Breast epithelium (tissue), 4 donors: ENCODE measurements around the gene CHL1. TPM values are rescaled to one million over a fixed set of nuclear protein-coding genes. Genes with fewer than 3 reads are reported as not detected.

Experiments
- DNase-seq, 2 donors: peaks; one replicate each; pipeline ENCODE4 v3.0.0-alpha.2; 2019; ENCODE audit warnings: low spot score in 2 of 2
- H3K27ac ChIP-seq, 2 donors: fragments of 200-600 bp; sonication (generic) in 1 of 2; one replicate each; pipeline ENCODE4 v1.5.1; 2016 to 2019; ENCODE audit warnings: mild to moderate bottlenecking in 1 of 2
- H3K27me3 ChIP-seq, 2 donors: fragments of 200-600 bp; sonication (generic) in 1 of 2; one replicate each; pipeline versions ENCODE4 v1.5.1 to v1.6.0; 2017 to 2019; ENCODE audit warnings: control low read depth in 1 of 2, mild to moderate bottlenecking in 1 of 2
- H3K36me3 ChIP-seq: fragments of 200-600 bp; one replicate; pipeline ENCODE4 v1.5.1; 2019
- H3K4me1 ChIP-seq, 2 donors: fragments of 200-600 bp; sonication (generic); one replicate each; pipeline ENCODE4 v1.5.1; 2016 to 2019; ENCODE audit warnings: control low read depth in 1 of 2
- H3K4me3 ChIP-seq, 3 donors: fragments of 200-600 bp; sonication (generic); 1 replicate in 2 of 3; 2 replicates in 1 of 3; pipeline ENCODE4 v1.5.1; 2016 to 2019; ENCODE audit warnings: mild to moderate bottlenecking in 3 of 3, moderate library complexity in 2 of 3
- H3K9me3 ChIP-seq, 2 donors: fragments of 200-600 bp; sonication (generic) in 1 of 2; one replicate each; pipeline ENCODE4 v1.5.1; 2016 to 2019; ENCODE audit warnings: control low read depth in 1 of 2
- POLR2A ChIP-seq: fragments of 450-650 bp; IDR thresholded peaks from one replicate; pipeline ENCODE4 v1.6.1; 2016; ENCODE audit warnings: antibody characterized with exemption, mild to moderate bottlenecking, moderate library complexity
- POLR2AphosphoS5 ChIP-seq, 3 donors: sonication (generic); formaldehyde crosslinking; IDR thresholded peaks; one replicate each; pipeline ENCODE4 v1.6.1; 2017; ENCODE audit warnings: antibody characterized with exemption in 3 of 3
- intact Hi-C: fragments of 100-400 bp; cut with DNase I; formaldehyde crosslinking; loops from one replicate; pipeline ENCODE4 v1.15.1; 2023; ENCODE audit warnings: low total_unique reads
- total RNA-seq, 3 donors: library from RNA; depleted of rRNA; stranded (reverse); fragments of >200 nt; gene quantifications; one replicate each; pipeline ENCODE4 v1.1.0, GENCODE V29; 2016
- TF ChIP-seq, protein P1 (sequence below), 3 donors: fragments of 450-650 bp; IDR thresholded peaks; one replicate each; pipeline ENCODE4 v1.5.1; 2016 to 2017; ENCODE audit warnings: antibody characterized with exemption in 3 of 3, mild to moderate bottlenecking in 3 of 3, moderate library complexity in 3 of 3

CHL1 gene
- total RNA-seq, 3 donors from 2014 or later = 34.8 to 49.8 (median 40.3) TPM

DNA sequence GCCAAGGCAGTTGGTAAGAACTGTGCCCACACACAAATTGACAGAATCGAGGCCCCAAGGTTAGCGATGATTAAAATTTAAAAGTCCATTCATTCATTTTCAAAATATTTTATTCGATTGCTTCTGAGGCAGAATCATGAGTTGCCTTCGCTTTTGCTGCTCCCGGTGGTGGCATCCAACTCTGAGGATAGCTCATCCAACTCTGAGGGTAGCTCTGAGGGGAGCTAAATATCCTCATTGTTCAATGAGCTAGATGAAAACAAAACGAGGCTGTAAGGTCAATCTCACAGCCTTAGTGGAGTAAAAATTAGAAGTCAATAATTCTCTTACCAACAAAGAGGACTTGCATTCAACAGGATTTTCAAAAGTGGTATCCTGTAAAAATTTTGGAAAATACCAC, 897 bp upstream of the CHL1 start:
- peaks cover 0 to 14% of the 10 kb centered on the region in 2 donors for H3K27me3 ChIP-seq
- TF ChIP-seq POLR2AphosphoS5 (IDR thresholded peaks at IDR 0.05) = no peak
- no peak for TF ChIP-seq POLR2A
- TF ChIP-seq, protein P1, sequence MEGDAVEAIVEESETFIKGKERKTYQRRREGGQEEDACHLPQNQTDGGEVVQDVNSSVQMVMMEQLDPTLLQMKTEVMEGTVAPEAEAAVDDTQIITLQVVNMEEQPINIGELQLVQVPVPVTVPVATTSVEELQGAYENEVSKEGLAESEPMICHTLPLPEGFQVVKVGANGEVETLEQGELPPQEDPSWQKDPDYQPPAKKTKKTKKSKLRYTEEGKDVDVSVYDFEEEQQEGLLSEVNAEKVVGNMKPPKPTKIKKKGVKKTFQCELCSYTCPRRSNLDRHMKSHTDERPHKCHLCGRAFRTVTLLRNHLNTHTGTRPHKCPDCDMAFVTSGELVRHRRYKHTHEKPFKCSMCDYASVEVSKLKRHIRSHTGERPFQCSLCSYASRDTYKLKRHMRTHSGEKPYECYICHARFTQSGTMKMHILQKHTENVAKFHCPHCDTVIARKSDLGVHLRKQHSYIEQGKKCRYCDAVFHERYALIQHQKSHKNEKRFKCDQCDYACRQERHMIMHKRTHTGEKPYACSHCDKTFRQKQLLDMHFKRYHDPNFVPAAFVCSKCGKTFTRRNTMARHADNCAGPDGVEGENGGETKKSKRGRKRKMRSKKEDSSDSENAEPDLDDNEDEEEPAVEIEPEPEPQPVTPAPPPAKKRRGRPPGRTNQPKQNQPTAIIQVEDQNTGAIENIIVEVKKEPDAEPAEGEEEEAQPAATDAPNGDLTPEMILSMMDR (IDR thresholded peaks at IDR 0.05) = no peak
- H3K36me3 ChIP-seq = no peaks in the 10 kb centered on the region
- no peak for DNase-seq
- intact Hi-C loops = no loop called here
- H3K27ac ChIP-seq = no peak overlapping the region
- no peaks in the 10 kb centered on the region for H3K9me3 ChIP-seq
- no peaks in the 10 kb centered on the region for H3K4me1 ChIP-seq
- H3K4me3 ChIP-seq = peak overlapping the region in 1 of 3 donors; percentile 83

- peak in 1 of 2 donors; percentile 53 for DNase-seq
- H3K9me3 ChIP-seq = no peaks in the 10 kb centered on the region
- no peak for TF ChIP-seq POLR2A
- TF ChIP-seq, protein P1 (IDR thresholded peaks at IDR 0.05) = no peak
- no peak for TF ChIP-seq POLR2AphosphoS5 (IDR thresholded peaks at IDR 0.05)
These were observed 725 bp downstream of the CHL1 start for GRCh38 chr3:197149-197827.

DNA sequence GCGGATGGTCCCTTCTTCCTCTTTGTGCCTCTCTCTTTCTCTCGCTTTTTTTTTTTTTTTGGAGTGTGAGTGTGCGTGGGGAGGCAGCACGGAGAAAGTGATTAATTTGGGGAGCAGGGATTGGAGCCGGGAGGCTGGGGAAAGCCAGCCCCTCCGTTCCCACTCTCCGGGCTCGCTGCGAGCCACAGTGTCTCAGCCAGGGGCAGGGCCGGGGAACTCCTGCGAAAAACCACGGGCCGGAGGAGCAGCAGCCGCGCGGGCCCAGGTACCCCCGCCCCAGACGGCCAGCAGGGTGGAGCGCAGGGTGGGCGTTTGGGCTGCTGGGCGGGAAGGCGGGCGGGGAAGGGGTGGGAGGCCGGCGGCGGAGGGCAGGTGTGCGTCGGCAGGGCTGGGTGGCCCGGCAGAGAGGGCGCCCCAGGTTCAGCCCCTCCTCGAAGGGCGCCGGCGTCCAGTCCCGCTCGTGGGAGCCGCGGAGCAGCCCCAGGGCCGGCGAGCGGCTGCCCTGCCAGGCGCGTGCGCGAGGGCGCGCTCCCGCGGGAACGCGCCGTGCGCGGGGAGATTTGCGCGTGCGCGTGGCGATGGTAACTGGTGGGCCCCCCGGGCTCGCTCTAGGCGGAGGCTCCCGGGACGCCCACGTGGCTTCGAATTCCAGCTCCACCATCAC, 1.4 kb downstream of the CHL1 start:
- Histone ChIP-seq H3K27me3 (peaks cover 0 to 14% of the 10 kb centered on the region in 2 donors), H3K4me1 (no peaks in the 10 kb centered on the region), H3K36me3 (no peaks in the 10 kb centered on the region), H3K9me3 (no peaks in the 10 kb centered on the region), H3K4me3 (peak overlapping the region; percentile 65 to 83 (median 68)), H3K27ac (peak overlapping the region; percentile 48 to 70)
- peak in 1 of 2 donors; percentile 51 for DNase-seq
- intact Hi-C loops = no loop called here
- no peak for TF ChIP-seq POLR2A
- TF ChIP-seq, protein P1 (IDR thresholded peaks at IDR 0.05) = no peak
- TF ChIP-seq POLR2AphosphoS5 (IDR thresholded peaks at IDR 0.05) = no peak

More at GRCh38 chr3:197149-197827, 725 bp downstream of the CHL1 start:
- Histone ChIP-seq H3K4me1 (no peaks in the 10 kb centered on the region), H3K27me3 (peaks cover 0 to 14% of the 10 kb centered on the region in 2 donors), H3K27ac (peak overlapping the region; percentile 61 to 66), H3K4me3 (peak overlapping the region; percentile 65 to 83 (median 68)), H3K36me3 (no peaks in the 10 kb centered on the region)
- intact Hi-C loops = no loop called here

- intact Hi-C loops = no loop called here
- no peak overlapping the region for H3K27ac ChIP-seq
These were observed 3.3 kb downstream of the CHL1 start for GRCh38 chr3:199835-200234.

DNA sequence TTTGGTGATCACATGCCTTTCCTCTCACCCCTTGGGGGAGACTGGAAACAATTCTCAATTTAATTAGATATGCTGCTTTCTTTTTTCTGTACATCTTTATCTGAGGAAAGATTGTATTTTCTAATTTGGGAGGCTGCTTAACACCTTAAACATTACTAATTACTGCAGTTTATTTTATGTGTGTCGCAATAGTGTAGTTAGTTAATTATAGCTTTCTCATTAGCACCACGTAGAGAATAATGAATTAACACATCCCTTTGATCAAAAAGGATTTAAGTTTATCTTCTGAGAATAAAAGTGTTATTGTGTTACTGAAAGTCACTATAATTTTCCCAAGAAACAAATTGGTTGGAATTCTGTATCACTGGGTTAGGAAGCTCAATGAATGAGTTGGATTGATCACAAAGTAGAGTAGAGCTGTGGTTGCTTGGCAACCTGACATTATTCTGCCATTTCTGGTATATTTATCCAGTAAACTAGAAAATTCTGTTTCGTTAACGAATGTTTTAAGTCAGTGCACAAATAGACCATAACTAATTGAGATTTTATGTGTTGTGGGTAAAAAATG, 4.3 kb downstream of the CHL1 start:
- no peak for TF ChIP-seq POLR2A
- TF ChIP-seq POLR2AphosphoS5 (IDR thresholded peaks at IDR 0.05) = no peak
- TF ChIP-seq, protein P1 (IDR thresholded peaks at IDR 0.05) = no peak
- intact Hi-C loops = no loop called here
- H3K27ac ChIP-seq = no peak overlapping the region
- H3K27me3 ChIP-seq = peaks cover 0 to 14% of the 10 kb centered on the region in 2 donors
- no peaks in the 10 kb centered on the region for H3K9me3 ChIP-seq
- H3K36me3 ChIP-seq = no peaks in the 10 kb centered on the region
- H3K4me3 ChIP-seq = no peak overlapping the region
- no peaks in the 10 kb centered on the region for H3K4me1 ChIP-seq
- no peak for DNase-seq

More at GRCh38 chr3:199835-200234, 3.3 kb downstream of the CHL1 start:
- Histone ChIP-seq H3K4me1 (no peaks in the 10 kb centered on the region), H3K36me3 (no peaks in the 10 kb centered on the region), H3K9me3 (no peaks in the 10 kb centered on the region), H3K27me3 (peaks cover 0 to 14% of the 10 kb centered on the region in 2 donors), H3K4me3 (no peak overlapping the region)
- DNase-seq = no peak
- TF ChIP-seq POLR2AphosphoS5 (IDR thresholded peaks at IDR 0.05) = no peak
